OCI-LY3 (cell line): Measurements from ENCODE around the gene FAM216B.

Experiments used
- EZH2phosphoT487 ChIP-seq: fragments of 200-600 bp; shearing (Covaris generic); IDR thresholded peaks from 2 replicates; pipeline ENCODE4 v1.6.1; 2018; ENCODE audit warnings: antibody characterized with exemption, mixed run types, low read depth
- TF ChIP-seq, protein P1 (sequence below): fragments of 200-600, 300-600 bp; sonication (generic); IDR thresholded peaks from 2 replicates; pipeline ENCODE4 v1.5.1; 2014; ENCODE audit warnings: antibody characterized with exemption, low read length, low read depth

DNA sequence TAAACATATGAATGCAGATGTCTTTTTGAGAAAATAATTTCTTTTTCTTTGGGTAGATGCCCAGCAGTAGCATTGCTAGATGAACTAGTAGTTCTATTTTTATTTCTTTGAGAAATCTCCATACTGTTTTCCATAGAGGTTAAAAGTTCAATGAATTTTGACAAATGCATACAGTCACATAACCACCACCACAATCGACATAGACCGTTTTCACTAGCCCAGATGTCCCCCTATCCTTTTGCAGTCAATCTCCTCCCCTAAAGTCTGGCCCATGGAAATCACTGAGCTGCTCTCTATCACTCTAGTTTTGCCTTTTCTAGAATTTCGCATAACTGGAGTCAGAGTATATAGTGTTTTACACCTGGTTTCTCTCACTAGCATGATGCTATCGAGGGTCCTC, 10.8 kb downstream of the FAM216B start:
- TF ChIP-seq, protein P1, sequence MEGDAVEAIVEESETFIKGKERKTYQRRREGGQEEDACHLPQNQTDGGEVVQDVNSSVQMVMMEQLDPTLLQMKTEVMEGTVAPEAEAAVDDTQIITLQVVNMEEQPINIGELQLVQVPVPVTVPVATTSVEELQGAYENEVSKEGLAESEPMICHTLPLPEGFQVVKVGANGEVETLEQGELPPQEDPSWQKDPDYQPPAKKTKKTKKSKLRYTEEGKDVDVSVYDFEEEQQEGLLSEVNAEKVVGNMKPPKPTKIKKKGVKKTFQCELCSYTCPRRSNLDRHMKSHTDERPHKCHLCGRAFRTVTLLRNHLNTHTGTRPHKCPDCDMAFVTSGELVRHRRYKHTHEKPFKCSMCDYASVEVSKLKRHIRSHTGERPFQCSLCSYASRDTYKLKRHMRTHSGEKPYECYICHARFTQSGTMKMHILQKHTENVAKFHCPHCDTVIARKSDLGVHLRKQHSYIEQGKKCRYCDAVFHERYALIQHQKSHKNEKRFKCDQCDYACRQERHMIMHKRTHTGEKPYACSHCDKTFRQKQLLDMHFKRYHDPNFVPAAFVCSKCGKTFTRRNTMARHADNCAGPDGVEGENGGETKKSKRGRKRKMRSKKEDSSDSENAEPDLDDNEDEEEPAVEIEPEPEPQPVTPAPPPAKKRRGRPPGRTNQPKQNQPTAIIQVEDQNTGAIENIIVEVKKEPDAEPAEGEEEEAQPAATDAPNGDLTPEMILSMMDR: no peak
- no peak for TF ChIP-seq EZH2phosphoT487
